Activated B cell treated with CpG ODN at 0.5 μM for 24 hours (primary cell): ENCODE results near the gene ALKBH7. TPM values are rescaled to one million over a fixed set of nuclear protein-coding genes. Genes with fewer than 3 reads are reported as not detected.
A peak's percentile ranks its signal among the peaks of the same experiment; 100 is the strongest.

ENCODE experiments used
- ATAC-seq: fragments of 200-7000 bp; cut with Tn5 transposase; one replicate; pipeline ENCODE4 v1.10.0; 2021; ENCODE audit warnings: low read depth, mild to moderate bottlenecking, moderate library complexity
- CTCF ChIA-PET: fragments of 350-600 bp; sonication (Branson Sonifier 250); formaldehyde crosslinking; loops from one replicate; lab custom pipeline; 2021; ENCODE audit warnings: antibody characterized with exemption; lab: Charles Lee
- POLR2A ChIA-PET: fragments of 350-600 bp; sonication (Branson Sonifier 250); formaldehyde crosslinking; loops from one replicate; lab custom pipeline; 2021; ENCODE audit warnings: antibody characterized with exemption; lab: Charles Lee
- DNase-seq: peaks from one replicate; pipeline ENCODE4 v3.0.0; 2022
- H3K27ac Mint-ChIP-seq: one replicate; pipeline ENCODE4 v1.8.0; 2020; ENCODE audit warnings: mixed read lengths
- H3K27me3 Mint-ChIP-seq: one replicate; pipeline ENCODE4 v1.8.0; 2021; ENCODE audit warnings: mixed read lengths
- H3K36me3 Mint-ChIP-seq: one replicate; pipeline ENCODE4 v1.8.0; 2021; ENCODE audit warnings: low read depth, mixed read lengths
- H3K4me1 Mint-ChIP-seq: one replicate; pipeline ENCODE4 v1.8.0; 2021; ENCODE audit warnings: mixed read lengths
- H3K4me3 Mint-ChIP-seq: one replicate; pipeline ENCODE4 v1.8.0; 2020; ENCODE audit warnings: mild to moderate bottlenecking, mixed read lengths
- H3K9me3 Mint-ChIP-seq: one replicate; pipeline ENCODE4 v1.8.0; 2020; ENCODE audit warnings: mixed read lengths
- intact Hi-C: fragments of 100-400 bp; cut with micrococcal nuclease; formaldehyde crosslinking; loops from one replicate; pipeline ENCODE4 v1.15.1; 2024
- total RNA-seq: library from RNA; stranded (reverse); gene quantifications from 2 replicates; pipeline ENCODE4 v1.2.3, GENCODE V29; 2022
- TF ChIP-seq, protein P1 (sequence below): fragments of 200-600 bp; IDR thresholded peaks from one replicate; pipeline ENCODE4 v1.8.0; 2022; ENCODE audit warnings: antibody characterized with exemption, mild to moderate bottlenecking

ALKBH7 gene, protein sequence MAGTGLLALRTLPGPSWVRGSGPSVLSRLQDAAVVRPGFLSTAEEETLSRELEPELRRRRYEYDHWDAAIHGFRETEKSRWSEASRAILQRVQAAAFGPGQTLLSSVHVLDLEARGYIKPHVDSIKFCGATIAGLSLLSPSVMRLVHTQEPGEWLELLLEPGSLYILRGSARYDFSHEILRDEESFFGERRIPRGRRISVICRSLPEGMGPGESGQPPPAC
- 48.4 and 52.9 TPM in 2 replicates for total RNA-seq

GRCh38 chr19:6372594-6373095, at the start of gene ALKBH7:
ALKBH7 (plus strand) TSS chr19:6372794; CDS start chr19:6372821, 27 bp downstream.
- no peaks in the 10 kb centered on the region for H3K27me3 Mint-ChIP-seq
- ChIA-PET POLR2A (interaction anchor here (0.5 to 2.1 kb wide), 19 partner anchors 11 to 1241 kb away, joined by 3 to 47 read pairs (median 4); partner anchors contain the start of genes CLPP, DENND1C, GPR108 and GTF2F1), CTCF (interaction anchor here (0.5 to 1.3 kb wide), 3 partner anchors 11 to 1563 kb away, joined by 3 to 5 read pairs (median 4); partner anchors contain the start of gene CLPP)
- TF ChIP-seq, protein P1, sequence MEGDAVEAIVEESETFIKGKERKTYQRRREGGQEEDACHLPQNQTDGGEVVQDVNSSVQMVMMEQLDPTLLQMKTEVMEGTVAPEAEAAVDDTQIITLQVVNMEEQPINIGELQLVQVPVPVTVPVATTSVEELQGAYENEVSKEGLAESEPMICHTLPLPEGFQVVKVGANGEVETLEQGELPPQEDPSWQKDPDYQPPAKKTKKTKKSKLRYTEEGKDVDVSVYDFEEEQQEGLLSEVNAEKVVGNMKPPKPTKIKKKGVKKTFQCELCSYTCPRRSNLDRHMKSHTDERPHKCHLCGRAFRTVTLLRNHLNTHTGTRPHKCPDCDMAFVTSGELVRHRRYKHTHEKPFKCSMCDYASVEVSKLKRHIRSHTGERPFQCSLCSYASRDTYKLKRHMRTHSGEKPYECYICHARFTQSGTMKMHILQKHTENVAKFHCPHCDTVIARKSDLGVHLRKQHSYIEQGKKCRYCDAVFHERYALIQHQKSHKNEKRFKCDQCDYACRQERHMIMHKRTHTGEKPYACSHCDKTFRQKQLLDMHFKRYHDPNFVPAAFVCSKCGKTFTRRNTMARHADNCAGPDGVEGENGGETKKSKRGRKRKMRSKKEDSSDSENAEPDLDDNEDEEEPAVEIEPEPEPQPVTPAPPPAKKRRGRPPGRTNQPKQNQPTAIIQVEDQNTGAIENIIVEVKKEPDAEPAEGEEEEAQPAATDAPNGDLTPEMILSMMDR, result no peak
- DNase-seq, result peak; percentile 84
- H3K4me3 Mint-ChIP-seq, result peak within 1 kb of the TSS; percentile 92
- no peaks in the 10 kb centered on the region for H3K9me3 Mint-ChIP-seq
- H3K36me3 Mint-ChIP-seq, result peaks cover 26% of the 10 kb centered on the region
- peak; percentile 74 for ATAC-seq
- intact Hi-C loops, result loop anchor here (1.0 to 5.0 kb wide), 11 partner anchors 11 to 468 kb away; partner anchors contain the start of genes CLPP, GPR108, GTF2F1 and RANBP3
- H3K4me1 Mint-ChIP-seq, result peaks cover 15% of the 10 kb centered on the region
- H3K27ac Mint-ChIP-seq, result peak within 1 kb of the TSS; percentile 93

- TF ChIP-seq, protein P1, result no peak
- CTCF ChIA-PET, result no interaction called here
- Mint-ChIP-seq H3K27me3 (peaks cover 21% of the 10 kb centered on the region), H3K4me3 (no peak overlapping the region), H3K9me3 (no peaks in the 10 kb centered on the region), H3K4me1 (no peaks in the 10 kb centered on the region), H3K36me3 (no peaks in the 10 kb centered on the region), H3K27ac (no peak overlapping the region)
- ATAC-seq (no peak), DNase-seq (no peak)
- POLR2A ChIA-PET, result no interaction called here
- intact Hi-C loops, result no loop called here
Observed at GRCh38 chr19:6324757-6325156, 47.8 kb upstream of the ALKBH7 start.

DNA sequence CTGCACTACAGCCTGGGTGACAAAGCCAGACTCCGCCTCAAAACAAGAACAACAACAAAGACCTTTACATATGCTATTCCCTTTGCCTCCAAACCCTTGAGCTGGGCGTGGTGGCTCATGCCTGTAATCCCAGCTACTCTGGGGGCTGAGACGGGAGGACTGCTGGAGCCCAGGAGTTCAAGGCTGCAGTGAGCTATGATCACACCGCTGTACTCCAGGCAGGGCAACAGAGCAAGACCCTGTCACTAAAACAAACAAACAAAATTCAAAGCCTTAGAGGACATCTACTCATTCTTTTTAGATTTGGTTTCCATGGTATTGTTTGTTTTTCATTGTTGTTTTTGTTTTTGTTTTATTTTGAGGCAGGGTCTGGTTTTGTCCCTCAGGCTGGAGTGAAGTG, 47.0 kb upstream of the ALKBH7 start:
- POLR2A ChIA-PET, result no interaction called here
- H3K4me1 Mint-ChIP-seq, result no peaks in the 10 kb centered on the region

GRCh38 chr19:6326815-6327214, 45.8 kb upstream of the ALKBH7 start:
- DNase-seq (no peak), ATAC-seq (no peak)
- H3K27ac Mint-ChIP-seq, result no peak overlapping the region
- H3K4me1 Mint-ChIP-seq, result no peaks in the 10 kb centered on the region
- TF ChIP-seq, protein P1, result no peak
- CTCF ChIA-PET, result no interaction called here
- no peaks in the 10 kb centered on the region for H3K36me3 Mint-ChIP-seq
- H3K4me3 Mint-ChIP-seq, result no peak overlapping the region
- intact Hi-C loops, result no loop called here
- H3K27me3 Mint-ChIP-seq, result peaks cover 18% of the 10 kb centered on the region
- POLR2A ChIA-PET, result interaction anchor here (0.6 to 0.7 kb wide), 2 partner anchors 125 to 1219 kb away, joined by 3 to 4 read pairs; no protein-coding TSS in a partner anchor
- no peaks in the 10 kb centered on the region for H3K9me3 Mint-ChIP-seq

More for the DNA sequence above, 47.0 kb upstream of the ALKBH7 start:
- Mint-ChIP-seq H3K27me3 (peaks cover 21% of the 10 kb centered on the region), H3K36me3 (no peaks in the 10 kb centered on the region), H3K9me3 (no peaks in the 10 kb centered on the region), H3K27ac (no peak overlapping the region), H3K4me3 (no peak overlapping the region)
- intact Hi-C loops, result no loop called here
- DNase-seq (no peak), ATAC-seq (no peak)
- CTCF ChIA-PET, result no interaction called here
- TF ChIP-seq, protein P1, result no peak

DNA sequence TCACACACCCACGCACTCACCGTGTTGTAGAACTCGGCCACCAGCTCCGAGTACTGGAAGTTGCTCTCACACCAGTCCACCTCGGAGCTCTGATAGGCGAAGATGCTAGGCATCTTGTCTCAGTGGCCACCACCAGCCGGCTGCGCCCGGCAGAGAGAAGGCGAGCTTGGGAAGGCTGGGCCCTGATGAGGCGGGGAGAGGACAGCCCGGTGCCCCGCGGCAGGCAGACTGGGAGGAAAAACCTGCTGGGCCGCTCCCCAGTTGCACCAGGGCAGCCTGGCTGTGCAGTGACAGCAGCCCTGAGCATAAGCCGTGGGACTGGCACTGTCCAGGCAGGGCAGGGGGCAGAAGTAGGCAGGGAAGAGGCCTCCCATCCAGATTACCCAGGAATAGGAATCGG, 39.2 kb upstream of the ALKBH7 start, which contains the start of gene ACER1:
TSS of gene ACER1 (minus strand) at position 174 of the 400 bp plus-strand sequence. CDS start at position 113, 61 bp downstream.
- no peaks in the 10 kb centered on the region for H3K9me3 Mint-ChIP-seq
- POLR2A ChIA-PET, result no interaction called here
- H3K27me3 Mint-ChIP-seq, result no peaks in the 10 kb centered on the region
- H3K4me3 Mint-ChIP-seq, result no peak within 1 kb of the TSS
- TF ChIP-seq, protein P1, result no peak
- no peak for DNase-seq
- CTCF ChIA-PET, result no interaction called here
- H3K4me1 Mint-ChIP-seq, result no peaks in the 10 kb centered on the region
- H3K36me3 Mint-ChIP-seq, result no peaks in the 10 kb centered on the region
- H3K27ac Mint-ChIP-seq, result no peak within 1 kb of the TSS
- intact Hi-C loops, result no loop called here
- ATAC-seq, result no peak
